ENCODE measurements around the gene AP3D1. TPM values are rescaled to one million over a fixed set of nuclear protein-coding genes. Genes with fewer than 3 reads are reported as not detected.

AP3D1 gene
- total RNA-seq, 1 experiment from 2014 or later, result 103 TPM

DNA sequence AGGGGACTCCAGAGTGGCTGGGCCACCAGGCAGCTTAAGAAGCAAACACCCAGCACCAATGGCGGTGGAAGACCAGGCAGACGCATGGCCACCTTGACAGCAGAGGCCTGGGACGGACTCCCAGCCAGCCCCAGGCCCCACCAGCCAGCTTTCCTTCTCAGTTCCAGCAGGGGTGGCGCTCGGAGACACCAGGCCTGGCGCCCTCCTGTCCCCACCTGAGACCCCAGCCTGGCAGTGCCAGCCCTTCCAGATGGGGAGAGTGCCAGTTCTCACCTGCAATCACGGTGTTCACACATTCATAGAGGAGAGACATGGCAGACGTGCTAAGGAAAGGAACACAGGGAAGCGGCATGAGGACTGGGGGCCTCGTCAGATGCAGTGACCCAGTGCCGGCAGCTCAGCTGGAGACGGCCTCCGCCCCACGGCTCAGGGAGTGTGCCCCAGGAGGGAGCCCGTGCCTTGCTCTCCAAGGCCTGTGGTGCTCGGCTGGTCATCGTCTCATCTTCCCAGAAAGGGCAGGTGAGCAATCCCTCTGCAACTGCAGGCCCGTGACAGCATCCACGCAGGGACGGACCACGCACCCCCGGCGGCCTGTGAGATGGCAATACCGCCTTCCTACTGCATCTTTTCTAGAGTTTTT lies 24.4 kb downstream of the AP3D1 start:
- intact Hi-C loops (cut with micrococcal nuclease), result no loop called here
- no TSS peak for BruUV-seq (replicated peaks)
- no peak overlapping the region for H2AFZ ChIP-seq (ENCODE audit: low read length)
- no peak overlapping the region for H3K27ac ChIP-seq (ENCODE audit: low read length)
- no peak overlapping the region for H3K9ac ChIP-seq (ENCODE audit: low read length)
- no peaks in the 10 kb centered on the region for H3F3A ChIP-seq (ENCODE audit: low read length, unreplicated experiment)
- no peak overlapping the region for H3K4me3 ChIP-seq (ENCODE audit: low read length)
- no peaks in the 10 kb centered on the region for H3K27me3 ChIP-seq (ENCODE audit: low read length)
- no peak for ATAC-seq
- H3K36me3 ChIP-seq (ENCODE audit: low read depth, low read length), result peaks cover 7% of the 10 kb centered on the region; the same call in 1 of the 2 replicates
- H3K4me1 ChIP-seq (ENCODE audit: insufficient read depth, low read length), result no peaks in the 10 kb centered on the region
- ChIA-PET POLR2A (ENCODE audit: unreplicated experiment) (no interaction called here), CTCF (no interaction called here)
- H3K79me2 ChIP-seq (ENCODE audit: low read length), result no peaks in the 10 kb centered on the region
- TF ChIP-seq, protein P1, sequence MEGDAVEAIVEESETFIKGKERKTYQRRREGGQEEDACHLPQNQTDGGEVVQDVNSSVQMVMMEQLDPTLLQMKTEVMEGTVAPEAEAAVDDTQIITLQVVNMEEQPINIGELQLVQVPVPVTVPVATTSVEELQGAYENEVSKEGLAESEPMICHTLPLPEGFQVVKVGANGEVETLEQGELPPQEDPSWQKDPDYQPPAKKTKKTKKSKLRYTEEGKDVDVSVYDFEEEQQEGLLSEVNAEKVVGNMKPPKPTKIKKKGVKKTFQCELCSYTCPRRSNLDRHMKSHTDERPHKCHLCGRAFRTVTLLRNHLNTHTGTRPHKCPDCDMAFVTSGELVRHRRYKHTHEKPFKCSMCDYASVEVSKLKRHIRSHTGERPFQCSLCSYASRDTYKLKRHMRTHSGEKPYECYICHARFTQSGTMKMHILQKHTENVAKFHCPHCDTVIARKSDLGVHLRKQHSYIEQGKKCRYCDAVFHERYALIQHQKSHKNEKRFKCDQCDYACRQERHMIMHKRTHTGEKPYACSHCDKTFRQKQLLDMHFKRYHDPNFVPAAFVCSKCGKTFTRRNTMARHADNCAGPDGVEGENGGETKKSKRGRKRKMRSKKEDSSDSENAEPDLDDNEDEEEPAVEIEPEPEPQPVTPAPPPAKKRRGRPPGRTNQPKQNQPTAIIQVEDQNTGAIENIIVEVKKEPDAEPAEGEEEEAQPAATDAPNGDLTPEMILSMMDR (conservative IDR thresholded peaks at IDR 0.05; ENCODE audit: low read depth, low read length), result no peak
- TF ChIP-seq EZH2 (IDR thresholded peaks at IDR 0.05; ENCODE audit: low read length, unreplicated experiment), result no peak
- no peak for TF ChIP-seq EZH2phosphoT487 (IDR thresholded peaks at IDR 0.05; ENCODE audit: borderline replicate concordance, low read length)
- H4K20me1 ChIP-seq (ENCODE audit: low read length), result no peaks in the 10 kb centered on the region
- DNase-seq, result no peak
- H3K4me2 ChIP-seq (ENCODE audit: low read length), result no peak overlapping the region
- H3K9me3 ChIP-seq (ENCODE audit: low read length), result no peaks in the 10 kb centered on the region
- no peaks in the 10 kb centered on the region for H3K9me2 ChIP-seq (replicated peaks; ENCODE audit: low read length)

DNA sequence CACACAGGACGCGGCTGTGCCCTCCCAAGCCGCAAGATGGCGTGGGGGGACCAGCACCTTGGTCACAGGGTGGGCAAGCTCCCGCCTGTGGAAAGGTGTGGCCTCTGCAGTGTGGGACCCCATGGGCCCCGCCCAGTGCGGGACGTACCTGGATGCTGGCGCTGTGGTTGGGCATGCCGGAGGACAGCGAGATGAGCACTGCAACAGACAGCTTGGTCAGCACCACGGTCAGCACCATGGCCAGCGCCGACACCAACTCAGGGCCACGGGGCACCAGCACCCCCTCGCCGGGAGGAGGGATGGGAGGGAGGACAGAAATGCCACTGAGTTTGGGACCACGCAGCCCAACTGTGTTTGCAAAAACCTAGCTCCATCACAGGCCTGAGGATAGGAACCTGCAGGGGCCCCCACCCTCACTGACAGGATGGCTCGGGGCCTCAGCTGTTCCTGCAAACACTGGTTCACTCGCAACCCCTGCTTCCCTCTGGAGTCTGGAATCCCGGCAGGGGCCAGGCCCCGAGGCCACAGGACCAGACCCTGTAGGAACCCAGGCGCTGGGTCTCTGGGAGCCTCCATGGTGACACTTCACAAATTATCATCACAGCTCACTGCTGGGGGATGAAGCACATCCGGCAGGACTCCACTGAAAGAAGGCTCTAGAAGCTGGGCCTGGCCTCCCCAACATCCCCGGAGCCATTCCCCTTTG lies 27.5 kb downstream of the AP3D1 start:
- Histone ChIP-seq H3K9me2 (replicated peaks; ENCODE audit: low read length) (no peaks in the 10 kb centered on the region), H3F3A (ENCODE audit: low read length, unreplicated experiment) (no peaks in the 10 kb centered on the region), H3K4me1 (ENCODE audit: insufficient read depth, low read length) (no peaks in the 10 kb centered on the region), H3K27me3 (ENCODE audit: low read length) (no peaks in the 10 kb centered on the region), H4K20me1 (ENCODE audit: low read length) (no peaks in the 10 kb centered on the region), H3K36me3 (ENCODE audit: low read depth, low read length) (peaks cover 10% of the 10 kb centered on the region; the same call in 1 of the 2 replicates), H2AFZ (ENCODE audit: low read length) (no peak overlapping the region), H3K4me2 (ENCODE audit: low read length) (no peak overlapping the region), H3K9ac (ENCODE audit: low read length) (no peak overlapping the region), H3K27ac (ENCODE audit: low read length) (no peak overlapping the region), H3K79me2 (ENCODE audit: low read length) (no peaks in the 10 kb centered on the region), H3K4me3 (ENCODE audit: low read length) (no peak overlapping the region), H3K9me3 (ENCODE audit: low read length) (no peaks in the 10 kb centered on the region)
- DNase-seq, result no peak
- no peak for ATAC-seq
- no TSS peak for BruUV-seq (replicated peaks)
- ChIA-PET CTCF (interaction anchor here (0.6 kb wide), 1 partner anchor 204 kb away, joined by 3 read pairs; the partner anchor contains the start of genes LSM7 and SPPL2B), POLR2A (ENCODE audit: unreplicated experiment) (no interaction called here)
- intact Hi-C loops (cut with micrococcal nuclease), result no loop called here
- TF ChIP-seq, protein P1 (conservative IDR thresholded peaks at IDR 0.05; ENCODE audit: low read depth, low read length), result no peak
- TF ChIP-seq EZH2phosphoT487 (IDR thresholded peaks at IDR 0.05; ENCODE audit: borderline replicate concordance, low read length), result no peak
- TF ChIP-seq EZH2 (IDR thresholded peaks at IDR 0.05; ENCODE audit: low read length, unreplicated experiment), result no peak

DNA sequence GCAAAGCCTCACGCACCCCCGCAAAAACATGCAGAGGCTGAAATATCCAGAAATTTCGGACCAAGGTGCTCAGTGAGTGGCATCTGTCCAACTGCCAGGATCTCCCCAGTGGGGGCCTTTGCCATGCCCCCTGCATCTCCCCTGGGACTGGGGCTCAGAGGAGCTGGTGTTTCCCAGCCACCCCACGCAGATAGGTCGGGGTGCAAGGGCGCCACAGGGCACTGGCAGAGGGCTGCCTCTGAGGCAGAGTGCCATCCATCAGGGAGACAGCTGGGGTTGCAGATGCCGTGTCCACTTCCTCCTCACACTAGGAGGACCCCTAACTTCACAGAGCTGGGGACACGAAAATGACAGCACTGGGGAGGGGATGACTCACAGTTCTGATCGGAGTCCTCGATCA lies 28.4 kb downstream of the AP3D1 start:
- POLR2A ChIA-PET (ENCODE audit: unreplicated experiment), result no interaction called here
- no peak for ATAC-seq

More for the DNA sequence above, 28.4 kb downstream of the AP3D1 start:
- BruUV-seq (replicated peaks), result no TSS peak
- Histone ChIP-seq H2AFZ (ENCODE audit: low read length) (no peak overlapping the region), H3K9ac (ENCODE audit: low read length) (no peak overlapping the region), H3K27me3 (ENCODE audit: low read length) (no peaks in the 10 kb centered on the region), H3F3A (ENCODE audit: low read length, unreplicated experiment) (no peaks in the 10 kb centered on the region), H3K27ac (ENCODE audit: low read length) (no peak overlapping the region), H3K36me3 (ENCODE audit: low read depth, low read length) (peaks cover 10% of the 10 kb centered on the region; the same call in 1 of the 2 replicates), H3K79me2 (ENCODE audit: low read length) (no peaks in the 10 kb centered on the region), H3K4me3 (ENCODE audit: low read length) (no peak overlapping the region), H4K20me1 (ENCODE audit: low read length) (no peaks in the 10 kb centered on the region), H3K9me3 (ENCODE audit: low read length) (no peaks in the 10 kb centered on the region), H3K9me2 (replicated peaks; ENCODE audit: low read length) (no peaks in the 10 kb centered on the region), H3K4me1 (ENCODE audit: insufficient read depth, low read length) (no peaks in the 10 kb centered on the region), H3K4me2 (ENCODE audit: low read length) (no peak overlapping the region)
- no peak for DNase-seq
- CTCF ChIA-PET, result interaction anchor here (0.6 kb wide), 1 partner anchor 205 kb away, joined by 3 read pairs; the partner anchor contains the start of genes LSM7 and SPPL2B
- no peak for TF ChIP-seq EZH2phosphoT487 (IDR thresholded peaks at IDR 0.05; ENCODE audit: borderline replicate concordance, low read length)
- TF ChIP-seq EZH2 (IDR thresholded peaks at IDR 0.05; ENCODE audit: low read length, unreplicated experiment), result no peak
- TF ChIP-seq, protein P1 (conservative IDR thresholded peaks at IDR 0.05; ENCODE audit: low read depth, low read length), result no peak
- intact Hi-C loops (cut with micrococcal nuclease), result no loop called here

Measured in PC-3 (cell line).